Fibroblast of lung (primary cell): ENCODE results near the gene PDXDC1.

ENCODE experiments used
- CTCF ChIP-seq, 2 donors: IDR thresholded peaks in 1 of 2; conservative IDR thresholded peaks in 1 of 2; 1 replicate in 1 of 2; 2 replicates in 1 of 2; pipeline ENCODE4 v1.5.1; 2011 to 2012; ENCODE audit warnings: low read length in 2 of 2, control low read depth in 1 of 2, inconsistent platforms in 1 of 2, low read depth in 1 of 2, mild to moderate bottlenecking in 1 of 2
- EZH2 ChIP-seq: IDR thresholded peaks from 2 replicates; pipeline ENCODE4 v1.5.1; 2012; ENCODE audit warnings: low read length, control low read depth, mild to moderate bottlenecking; ENCODE audit errors: missing control alignments

- no peak for TF ChIP-seq EZH2
- no peak for TF ChIP-seq CTCF (conservative IDR thresholded peaks at IDR 0.05 in 1 of 2, IDR thresholded peaks at IDR 0.05 in 1 of 2; ENCODE audit: low read depth in 1 of 2, low read length in 2 of 2)
These were observed 69.5 kb downstream of the PDXDC1 start for GRCh38 chr16:15044286-15044685.
